Lower lobe of right lung (tissue), 2 donors: ENCODE measurements around the gene MSI2. TPM values are rescaled to one million over a fixed set of nuclear protein-coding genes. Genes with fewer than 3 reads are reported as not detected.

Experiments
- ATAC-seq, 2 donors: fragments of 200-7000 bp; cut with Tn5 transposase; one replicate each; pipeline ENCODE4 v1.9.1; 2020 to 2022; ENCODE audit warnings: mild to moderate bottlenecking in 2 of 2, moderate library complexity in 2 of 2
- DNase-seq: peaks from one replicate; pipeline ENCODE4 v3.0.0-alpha.2; 2020
- H3K27ac ChIP-seq: fragments of 200-600 bp; one replicate; pipeline ENCODE4 v1.8.0; 2022
- H3K27me3 ChIP-seq: fragments of 200-600 bp; one replicate; pipeline ENCODE4 v1.8.0; 2022; ENCODE audit warnings: low read depth
- H3K36me3 ChIP-seq: fragments of 200-600 bp; one replicate; pipeline ENCODE4 v1.8.0; 2022; ENCODE audit warnings: mild to moderate bottlenecking
- H3K4me1 ChIP-seq: fragments of 200-600 bp; one replicate; pipeline ENCODE4 v1.8.0; 2022
- H3K4me3 ChIP-seq: fragments of 200-600 bp; one replicate; pipeline ENCODE4 v1.8.0; 2022; ENCODE audit warnings: mild to moderate bottlenecking
- H3K9me3 ChIP-seq: fragments of 200-600 bp; one replicate; pipeline ENCODE4 v1.8.0; 2022
- intact Hi-C: fragments of 100-400 bp; cut with DNase I; formaldehyde crosslinking; loops from one replicate; pipeline ENCODE4 v1.11.0; 2022
- total RNA-seq: library from RNA; stranded (reverse); fragmentation: NEBNext Ultra II Directional; extraction: Animal tissue kit (Norgen Biotek cat#: 25700); gene quantifications from one replicate; pipeline ENCODE4 v1.2.1, GENCODE V29; 2021
- TF ChIP-seq, protein P1 (sequence below): fragments of 200-600 bp; IDR thresholded peaks from one replicate; pipeline ENCODE4 v1.8.0; 2022; ENCODE audit warnings: antibody characterized with exemption, mild to moderate bottlenecking
- donor health status: DM: no; HTN: yes; CAD: no; lungs with severe emphysema.

MSI2 gene
- total RNA-seq, 1 donor from 2014 or later, result 43.9 TPM

- Histone ChIP-seq H3K9me3 (no peaks in the 10 kb centered on the region), H3K27me3 (no peaks in the 10 kb centered on the region), H3K27ac (no peak overlapping the region), H3K4me3 (no peak overlapping the region), H3K4me1 (no peaks in the 10 kb centered on the region), H3K36me3 (no peaks in the 10 kb centered on the region)
- no peak for DNase-seq
- TF ChIP-seq, protein P1, sequence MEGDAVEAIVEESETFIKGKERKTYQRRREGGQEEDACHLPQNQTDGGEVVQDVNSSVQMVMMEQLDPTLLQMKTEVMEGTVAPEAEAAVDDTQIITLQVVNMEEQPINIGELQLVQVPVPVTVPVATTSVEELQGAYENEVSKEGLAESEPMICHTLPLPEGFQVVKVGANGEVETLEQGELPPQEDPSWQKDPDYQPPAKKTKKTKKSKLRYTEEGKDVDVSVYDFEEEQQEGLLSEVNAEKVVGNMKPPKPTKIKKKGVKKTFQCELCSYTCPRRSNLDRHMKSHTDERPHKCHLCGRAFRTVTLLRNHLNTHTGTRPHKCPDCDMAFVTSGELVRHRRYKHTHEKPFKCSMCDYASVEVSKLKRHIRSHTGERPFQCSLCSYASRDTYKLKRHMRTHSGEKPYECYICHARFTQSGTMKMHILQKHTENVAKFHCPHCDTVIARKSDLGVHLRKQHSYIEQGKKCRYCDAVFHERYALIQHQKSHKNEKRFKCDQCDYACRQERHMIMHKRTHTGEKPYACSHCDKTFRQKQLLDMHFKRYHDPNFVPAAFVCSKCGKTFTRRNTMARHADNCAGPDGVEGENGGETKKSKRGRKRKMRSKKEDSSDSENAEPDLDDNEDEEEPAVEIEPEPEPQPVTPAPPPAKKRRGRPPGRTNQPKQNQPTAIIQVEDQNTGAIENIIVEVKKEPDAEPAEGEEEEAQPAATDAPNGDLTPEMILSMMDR, result no peak
- intact Hi-C loops, result no loop called here
- ATAC-seq, result no peak
Observed at GRCh38 chr17:57330587-57330986, 74.3 kb downstream of the MSI2 start.

DNA sequence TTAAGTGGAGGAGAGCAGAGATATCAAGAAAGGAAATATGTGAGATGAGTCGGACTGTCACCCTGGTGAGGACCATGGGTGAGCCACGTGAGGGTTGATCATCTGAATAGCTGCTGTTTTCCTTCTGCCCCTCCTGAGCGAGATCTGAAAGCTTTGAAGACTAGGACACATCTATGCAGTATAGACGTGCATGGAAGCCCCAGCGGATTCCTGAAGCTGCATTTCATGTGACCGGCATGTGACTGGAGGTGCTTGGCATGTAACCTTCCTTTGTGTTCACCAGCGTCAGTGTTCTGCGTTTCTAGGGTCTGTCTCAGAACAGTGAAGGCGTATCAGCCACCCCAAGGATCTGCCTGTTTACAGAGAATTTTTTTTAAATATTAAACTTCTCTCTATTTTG is 75.1 kb downstream of the MSI2 start:
- Histone ChIP-seq H3K27ac (no peak overlapping the region), H3K36me3 (no peaks in the 10 kb centered on the region), H3K27me3 (no peaks in the 10 kb centered on the region), H3K4me1 (no peaks in the 10 kb centered on the region), H3K9me3 (no peaks in the 10 kb centered on the region), H3K4me3 (no peak overlapping the region)
- no peak for ATAC-seq
- intact Hi-C loops, result no loop called here
- no peak for DNase-seq
- TF ChIP-seq, protein P1, result no peak

DNA sequence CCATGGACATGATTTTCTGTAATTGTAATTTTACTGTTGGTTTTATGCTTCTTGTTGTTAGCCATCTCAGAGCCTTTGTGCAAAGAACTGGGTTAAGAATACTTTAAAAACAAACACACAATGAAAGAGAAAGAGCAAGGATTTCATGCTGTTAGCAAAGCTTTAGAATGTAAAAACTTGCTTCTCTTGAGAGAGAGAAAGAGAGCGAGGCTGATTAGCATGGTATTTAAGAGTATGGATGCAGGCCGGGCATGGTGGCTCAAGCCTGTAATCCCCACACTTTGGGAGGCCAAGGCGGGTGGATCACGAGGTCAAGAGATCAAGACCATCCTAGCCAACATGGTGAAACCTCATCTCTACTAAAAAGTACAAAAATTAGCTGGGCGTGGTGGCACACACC is 76.2 kb downstream of the MSI2 start:
- intact Hi-C loops, result no loop called here
- H3K4me3 ChIP-seq, result no peak overlapping the region

DNA sequence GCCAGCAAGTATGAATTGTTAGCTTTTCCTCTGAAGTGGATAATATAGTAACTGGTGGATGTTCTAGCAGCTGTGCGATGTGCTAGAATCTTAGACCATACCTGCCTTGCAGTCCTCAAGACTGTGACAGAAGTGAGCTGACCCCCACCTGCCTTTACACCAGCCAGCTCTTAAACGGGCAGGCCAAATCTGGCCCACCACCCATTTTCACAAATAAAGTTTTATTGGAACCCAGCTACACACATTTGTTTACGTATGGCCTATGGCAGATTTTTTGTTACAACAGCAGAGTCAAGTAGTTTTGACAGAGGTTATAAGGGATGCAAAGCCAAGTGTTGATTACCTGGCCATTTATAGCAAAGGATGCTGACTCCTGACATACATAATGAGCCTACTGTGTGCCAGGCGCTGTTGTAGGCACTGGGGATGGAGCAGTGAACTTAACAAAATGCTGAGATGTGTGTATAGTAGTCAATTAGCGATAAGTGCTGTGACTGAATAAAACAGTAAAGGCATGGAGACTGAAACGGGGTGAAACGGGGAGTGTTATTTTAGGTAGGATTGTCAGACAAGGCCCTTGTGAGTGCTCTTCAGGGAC is 79.0 kb downstream of the MSI2 start:
- intact Hi-C loops, result no loop called here
- H3K27ac ChIP-seq, result no peak overlapping the region
- DNase-seq, result no peak
- no peaks in the 10 kb centered on the region for H3K36me3 ChIP-seq
- no peaks in the 10 kb centered on the region for H3K4me1 ChIP-seq
- no peaks in the 10 kb centered on the region for H3K27me3 ChIP-seq
- ATAC-seq, result no peak
- H3K4me3 ChIP-seq, result no peak overlapping the region
- H3K9me3 ChIP-seq, result no peaks in the 10 kb centered on the region
- TF ChIP-seq, protein P1, result no peak

More for the DNA sequence above, 76.2 kb downstream of the MSI2 start:
- no peak for DNase-seq
- no peak for ATAC-seq
- no peaks in the 10 kb centered on the region for H3K4me1 ChIP-seq
- H3K27me3 ChIP-seq, result no peaks in the 10 kb centered on the region
- TF ChIP-seq, protein P1, result no peak
- no peaks in the 10 kb centered on the region for H3K36me3 ChIP-seq
- H3K9me3 ChIP-seq, result no peaks in the 10 kb centered on the region
- H3K27ac ChIP-seq, result no peak overlapping the region

- Histone ChIP-seq H3K27me3 (no peaks in the 10 kb centered on the region), H3K27ac (no peak overlapping the region), H3K4me1 (no peaks in the 10 kb centered on the region), H3K36me3 (no peaks in the 10 kb centered on the region), H3K9me3 (no peaks in the 10 kb centered on the region), H3K4me3 (no peak overlapping the region)
- intact Hi-C loops, result no loop called here
- DNase-seq (no peak), ATAC-seq (no peak)
- TF ChIP-seq, protein P1, result no peak
Observed at GRCh38 chr17:57337390-57337789, 81.1 kb downstream of the MSI2 start.
